NAMALWA (cell line): Measurements from ENCODE around the gene IL12RB2.
"Not testable (repeated sequence)": the region's sequence is repeated elsewhere in the genome, so short reads cannot be mapped to it uniquely, and the experiment has no call there.

Experiments
- DNase-seq: peaks from one replicate; pipeline ENCODE4 v3.0.0-alpha.2; 2015; ENCODE audit warnings: low spot score

IL12RB2 gene

GRCh38 chr1:67431869-67432578 is 124.4 kb downstream of the IL12RB2 start:
- peak; percentile 83 for DNase-seq

- DNase-seq = peak; percentile 26
These were observed 125.1 kb downstream of the IL12RB2 start for GRCh38 chr1:67432745-67433144.

- DNase-seq = peak; percentile 46
These were observed 126.2 kb downstream of the IL12RB2 start for GRCh38 chr1:67433837-67434236.

- DNase-seq = no peak
These were observed 126.8 kb downstream of the IL12RB2 start for GRCh38 chr1:67434491-67434890.

GRCh38 chr1:67436511-67437055 is 128.9 kb downstream of the IL12RB2 start:
- DNase-seq = no peak

- no peak for DNase-seq
These were observed 130.3 kb downstream of the IL12RB2 start for GRCh38 chr1:67437961-67438360.

- DNase-seq = no peak
These were observed 131.8 kb downstream of the IL12RB2 start for GRCh38 chr1:67439277-67440029.

GRCh38 chr1:67440339-67440738 is 132.7 kb downstream of the IL12RB2 start:
- DNase-seq = no peak

- peak; percentile 76 for DNase-seq
These were observed 133.5 kb downstream of the IL12RB2 start for GRCh38 chr1:67441183-67441582.

- DNase-seq = no peak
These were observed 134.1 kb downstream of the IL12RB2 start for GRCh38 chr1:67441739-67442281.

GRCh38 chr1:67446014-67446413 is 138.3 kb downstream of the IL12RB2 start:
- DNase-seq = not testable (repeated sequence)
